H1 (cell line): ENCODE results near the gene LANCL2. TPM values are rescaled to one million over a fixed set of nuclear protein-coding genes. Genes with fewer than 3 reads are reported as not detected.

Source experiments
- BRCA1 ChIP-seq: IDR thresholded peaks from 2 replicates; pipeline ENCODE4 v1.6.1; 2012; ENCODE audit warnings: low read depth, low read length, improper control_type of control experiment
- CBX8 ChIP-seq: fragments of 300-800, 300-1000 bp; sonication (generic); IDR thresholded peaks from 2 replicates; pipeline ENCODE4 v1.7.1; 2016; ENCODE audit warnings: low read depth, low read length, borderline replicate concordance
- CHD7 ChIP-seq: fragments of 300-600 bp; sonication (generic); IDR thresholded peaks from 2 replicates; pipeline ENCODE4 v1.7.1; 2012; ENCODE audit warnings: low read length, moderate library complexity, mild to moderate bottlenecking, inconsistent platforms; ENCODE audit not compliant: insufficient replicate concordance
- EGR1 ChIP-seq: IDR thresholded peaks from 2 replicates; pipeline ENCODE4 v1.6.1; 2011; ENCODE audit warnings: low read depth, low read length, borderline replicate concordance
- EP300 ChIP-seq, 2 experiments: IDR thresholded peaks; 1 replicate in 1 of 2; 2 replicates in 1 of 2; pipeline ENCODE4 v1.6.1; 2011 to 2012; ENCODE audit warnings: low read depth in 2 of 2, low read length in 2 of 2, mild to moderate bottlenecking in 2 of 2, borderline replicate concordance in 1 of 2, inconsistent platforms in 1 of 2, moderate library complexity in 1 of 2
- HDAC6 ChIP-seq: IDR thresholded peaks from one replicate; pipeline ENCODE4 v1.7.1; 2012; ENCODE audit warnings: low read depth, mild to moderate bottlenecking, inconsistent platforms, low read length, moderate library complexity
- KDM1A ChIP-seq: fragments of 200-600, 300-600 bp; sonication (generic); IDR thresholded peaks from 2 replicates; pipeline ENCODE4 v1.7.1; 2016; ENCODE audit warnings: mild to moderate bottlenecking, low read length, borderline replicate concordance
- POLR2A ChIP-seq, 2 experiments: IDR thresholded peaks; 1 replicate in 1 of 2; 2 replicates in 1 of 2; pipeline ENCODE4 v1.6.1; 2011; ENCODE audit warnings: low read depth in 2 of 2, low read length in 2 of 2, mild to moderate bottlenecking in 2 of 2; ENCODE audit errors: control extremely low read depth in 1 of 2
- RFX5 ChIP-seq: IDR thresholded peaks from 2 replicates; pipeline ENCODE4 v1.6.1; 2011; ENCODE audit warnings: low read depth, low read length, improper control_type of control experiment, borderline replicate concordance
- SP4 ChIP-seq: IDR thresholded peaks from 2 replicates; pipeline ENCODE4 v1.6.1; 2012; ENCODE audit warnings: low read length, inconsistent platforms
- polyA plus RNA-seq, 7 experiments: library from polyadenylated mRNA; depleted of rRNA in 3 of 7; stranded (reverse) in 5 of 7; unstranded in 2 of 7; fragments of >200 nt in 5 of 7; fragments of 200-250 nt in 2 of 7; gene quantifications; 1 replicate in 5 of 7; 2 replicates in 1 of 7; 4 replicates in 1 of 7; pipeline versions ENCODE4 v1.2.1 to v1.2.3, GENCODE V29; 2011 to 2013; ENCODE audit warnings: missing spikeins in 2 of 7, mixed read lengths in 2 of 7
- total RNA-seq: library from RNA; stranded (reverse); fragmentation: NEBNext Ultra II Directional; extraction: Animal tissue kit (Norgen Biotek cat#: 25700); gene quantifications from 2 replicates; pipeline ENCODE4 v1.2.1, GENCODE V29; 2021

The LANCL2 gene
- total and polyA plus RNA-seq, 2 of the 8 experiments (the other 6 are each of a cell fraction or from before 2014, with no cell fraction given), result 9.2 to 9.5 TPM

- no peak for TF ChIP-seq CHD7
- no peak for TF ChIP-seq POLR2A (IDR thresholded peaks at IDR 0.05; ENCODE audit: control extremely low read depth in 1 of 2, low read depth in 2 of 2, low read length in 2 of 2)
- no peak for TF ChIP-seq HDAC6
- no peak for TF ChIP-seq EP300 (IDR thresholded peaks at IDR 0.05; ENCODE audit: borderline replicate concordance in 1 of 2, low read depth in 2 of 2, low read length in 2 of 2)
- TF ChIP-seq CBX8, result no peak
- no peak for TF ChIP-seq KDM1A
- TF ChIP-seq EGR1, result no peak
- TF ChIP-seq SP4, result no peak
- TF ChIP-seq BRCA1, result no peak
- TF ChIP-seq RFX5, result no peak
Observed at GRCh38 chr7:55448526-55448925, 83.4 kb downstream of the LANCL2 start (continued).
